ENCODE data around the gene RANBP1. TPM values are rescaled to one million over a fixed set of nuclear protein-coding genes. Genes with fewer than 3 reads are reported as not detected.

Gene RANBP1
- total RNA-seq, 1 experiment from 2014 or later, result 522 TPM

- H3K18ac ChIP-seq (ENCODE audit: insufficient read length, low read depth, low read length), result no peak overlapping the region
- no peak overlapping the region for H2BK15ac ChIP-seq (ENCODE audit: low read depth, low read length)
- H3K4me1 ChIP-seq (ENCODE audit: insufficient read depth, low read length), result no peaks in the 10 kb centered on the region
- Mint-ChIP-seq H3K27ac (peak overlapping the region in 2 of 3 experiments; percentile 55 to 89; a peak in 4 of 7 replicates), H3K4me3 (peak overlapping the region in 1 of 2 experiments; percentile 7; a peak in 1 of 5 replicates), H3K4me1 (peaks cover 5 to 8% of the 10 kb centered on the region in 2 experiments), H3K36me3 (ENCODE audit: insufficient read depth in 1 of 3, low read depth in 3 of 3) (peaks cover 22 to 50% (median 47%) of the 10 kb centered on the region in 3 experiments; a peak in 6 of 7 replicates), H3K27me3 (ENCODE audit: low read depth) (no peaks in the 10 kb centered on the region; the same call in 1 of the 2 replicates), H3K9me3 (no peaks in the 10 kb centered on the region)
- H3T11ph ChIP-seq (ENCODE audit: low read length), result no peak overlapping the region
- peaks cover 3% of the 10 kb centered on the region for H3K79me1 ChIP-seq (ENCODE audit: insufficient read depth, low read depth, low read length, poor library complexity, severe bottlenecking)
- DNase-seq, result no peak
- no peak overlapping the region for H3K23ac ChIP-seq (ENCODE audit: insufficient read length, low read depth, low read length)
- no peak overlapping the region for H4K91ac ChIP-seq (ENCODE audit: insufficient read length, low read depth, low read length)
- no peak overlapping the region for H2BK5ac ChIP-seq (ENCODE audit: insufficient read length, low read length)
- no peak overlapping the region for H4K5ac ChIP-seq (ENCODE audit: insufficient read length, low read depth, low read length)
- no peak overlapping the region for H3K56ac ChIP-seq (ENCODE audit: insufficient read length, low read depth, low read length)
- H3K14ac ChIP-seq (ENCODE audit: insufficient read depth, low read length), result no peak overlapping the region
- H3K4ac ChIP-seq (ENCODE audit: low read depth, low read length), result no peak overlapping the region
- H2BK12ac ChIP-seq (ENCODE audit: insufficient read length, low read depth, low read length), result no peak overlapping the region
- TF ChIP-seq CTCF (conservative IDR thresholded peaks at IDR 0.05), result no peak
- no peaks in the 10 kb centered on the region; the same call in 1 of the 2 replicates for H3K79me2 ChIP-seq (ENCODE audit: insufficient read depth, low read length)
- WGBS (ENCODE audit: extremely low coverage, insufficient read length, low lambda C conversion rate), result no CpG with 5 or more reads among the region's 17 CpGs
- no peaks in the 10 kb centered on the region for H3K27me3 ChIP-seq (ENCODE audit: insufficient read depth, low read length)
- H2AK5ac ChIP-seq (ENCODE audit: insufficient read length, low read length), result no peak overlapping the region
- H2BK20ac ChIP-seq (ENCODE audit: low read depth, low read length, poor library complexity, severe bottlenecking), result no peak overlapping the region
- H3K27ac ChIP-seq (ENCODE audit: insufficient read length, low read depth, low read length), result no peak overlapping the region
- H3K4me2 ChIP-seq (ENCODE audit: insufficient read depth, insufficient read length, low read length), result no peak overlapping the region
- H4K8ac ChIP-seq (replicated peaks; ENCODE audit: insufficient read length, low read depth, low read length), result no peak overlapping the region
- H2AFZ ChIP-seq (ENCODE audit: low read length), result no peak overlapping the region
- H3K9ac ChIP-seq (ENCODE audit: extremely low read depth, insufficient read length, low read length), result no peak overlapping the region
- peaks cover 2% of the 10 kb centered on the region for H4K20me1 ChIP-seq (ENCODE audit: control insufficient read depth, insufficient read depth, insufficient read length)
- H3K9me3 ChIP-seq (ENCODE audit: control insufficient read depth, low read depth, low read length), result no peaks in the 10 kb centered on the region
- peaks cover 4% of the 10 kb centered on the region for H3K23me2 ChIP-seq (ENCODE audit: insufficient read length, low read depth, low read length, poor library complexity, severe bottlenecking)
- H2BK120ac ChIP-seq (ENCODE audit: low read depth, low read length, poor library complexity, severe bottlenecking), result no peak overlapping the region
These were observed 12.1 kb downstream of the RANBP1 start for GRCh38 chr22:20127869-20128618.

Measured in H9 (cell line).